Measurements from ENCODE around the gene SPG11. TPM values are rescaled to one million over a fixed set of nuclear protein-coding genes. Genes with fewer than 3 reads are reported as not detected.
"Not testable (repeated sequence)": the region's sequence is repeated elsewhere in the genome, so short reads cannot be mapped to it uniquely, and the experiment has no call there.

SPG11 gene
- total RNA-seq, result 68.8 and 146 TPM in 2 replicates

- DNase-seq (ENCODE audit: low read depth), result peak; percentile 95
Measured at GRCh38 chr15:44663410-44664308, at the start of gene SPG11. Gene SPG11, minus strand, starts transcription at chr15:44663662. Its CDS starts 15 bp downstream, at chr15:44663647.

GRCh38 chr15:44712346-44713005 is 49.0 kb upstream of the SPG11 start:
- peak; percentile 81 for DNase-seq (ENCODE audit: low read depth)

- no peak for DNase-seq (ENCODE audit: low read depth)
Measured at GRCh38 chr15:44711743-44712345, 48.4 kb upstream of the SPG11 start.

GRCh38 chr15:44711096-44711742 is 47.8 kb upstream of the SPG11 start, which contains the start of the genes B2M and PATL2:
Gene B2M, plus strand, starts transcription at chr15:44711517. Its CDS starts 30 bp downstream, at chr15:44711547.
Gene PATL2, minus strand, starts transcription at chr15:44711323. Its CDS starts 34,833 bp downstream, at chr15:44676490.
- DNase-seq (ENCODE audit: low read depth), result peak; percentile 93

GRCh38 chr15:44710236-44711095 is 47.0 kb upstream of the SPG11 start:
- DNase-seq (ENCODE audit: low read depth), result peak; percentile 37

GRCh38 chr15:44706946-44707636 is 43.6 kb upstream of the SPG11 start:
- peak; percentile 44 for DNase-seq (ENCODE audit: low read depth)

GRCh38 chr15:44706401-44706800 is 42.9 kb upstream of the SPG11 start:
- no peak for DNase-seq (ENCODE audit: low read depth)

- no peak for DNase-seq (ENCODE audit: low read depth)
Measured at GRCh38 chr15:44705986-44706385, 42.5 kb upstream of the SPG11 start.

- DNase-seq (ENCODE audit: low read depth), result not testable (repeated sequence)
Measured at GRCh38 chr15:44700676-44701075, 37.2 kb upstream of the SPG11 start.

GRCh38 chr15:44698641-44699040 is 35.2 kb upstream of the SPG11 start:
- DNase-seq (ENCODE audit: low read depth), result no peak

GRCh38 chr15:44697014-44697413 is 33.6 kb upstream of the SPG11 start:
- no peak for DNase-seq (ENCODE audit: low read depth)

GRCh38 chr15:44695294-44695693 is 31.8 kb upstream of the SPG11 start:
- no peak for DNase-seq (ENCODE audit: low read depth)

- no peak for DNase-seq (ENCODE audit: low read depth)
Measured at GRCh38 chr15:44694416-44694815, 31.0 kb upstream of the SPG11 start.

GRCh38 chr15:44692659-44693058 is 29.2 kb upstream of the SPG11 start:
- no peak for DNase-seq (ENCODE audit: low read depth)

GRCh38 chr15:44690245-44690644 is 26.8 kb upstream of the SPG11 start:
- not testable (repeated sequence) for DNase-seq (ENCODE audit: low read depth)

- not testable (repeated sequence) for DNase-seq (ENCODE audit: low read depth)
Measured at GRCh38 chr15:44689318-44689717, 25.9 kb upstream of the SPG11 start.

- peak; percentile 75 for DNase-seq (ENCODE audit: low read depth)
Measured at GRCh38 chr15:44682809-44683682, 19.6 kb upstream of the SPG11 start.

- no peak for DNase-seq (ENCODE audit: low read depth)
Measured at GRCh38 chr15:44682211-44682610, 18.7 kb upstream of the SPG11 start.

- peak; percentile 2 for DNase-seq (ENCODE audit: low read depth)
Measured at GRCh38 chr15:44676676-44677075, 13.2 kb upstream of the SPG11 start.

Data from renal cortical epithelial cell (primary cell).